GM12892 (cell line): ENCODE measurements around the gene ZNF599.

Source experiments
- POLR2A ChIP-seq: IDR thresholded peaks from 2 replicates; pipeline ENCODE4 v1.6.1; 2011; ENCODE audit warnings: low read depth, low read length, control low read depth
- POLR2AphosphoS5 ChIP-seq: IDR thresholded peaks from 2 replicates; pipeline ENCODE4 v1.6.1; 2011; ENCODE audit warnings: low read depth, low read length, control low read depth

DNA sequence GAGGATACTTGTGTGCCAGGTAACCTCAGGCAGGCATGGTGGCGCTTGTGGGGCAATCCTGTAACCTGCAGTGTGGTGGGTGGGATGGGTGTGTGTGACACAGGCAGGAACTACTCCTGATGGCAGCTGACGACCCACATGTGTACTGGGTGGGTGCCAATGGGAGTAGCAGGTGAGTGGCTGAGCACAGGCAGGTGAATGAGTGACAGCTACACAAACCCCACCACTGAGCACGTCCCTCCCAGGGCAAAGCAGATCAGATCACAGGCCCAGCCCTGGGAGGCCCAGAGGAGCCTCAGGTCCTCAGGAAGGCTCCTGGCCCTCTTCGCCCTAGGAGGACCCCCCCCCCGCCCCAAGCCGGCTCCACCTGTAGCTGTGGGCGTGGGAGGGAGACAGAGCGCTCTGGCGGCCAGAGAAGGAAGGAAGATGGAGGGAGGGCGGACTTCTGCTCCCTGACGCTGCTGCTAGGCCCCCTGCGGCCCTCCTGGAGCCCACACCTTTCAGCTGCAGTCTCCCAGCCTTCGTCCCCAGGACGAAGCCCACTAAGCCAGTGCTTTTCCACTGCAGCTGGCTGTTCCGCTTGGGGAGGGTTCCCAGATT is 40.3 kb downstream of the ZNF599 start:
- TF ChIP-seq POLR2A (no peak), POLR2AphosphoS5 (no peak)
